K562 (cell line): Measurements from ENCODE around the gene ATG4C. TPM values are rescaled to one million over a fixed set of nuclear protein-coding genes. Genes with fewer than 3 reads are reported as not detected.
A peak's percentile ranks its signal among the peaks of the same experiment; 100 is the strongest.

Experiments
- ARID1B ChIP-seq: fragments of 450-650 bp; IDR thresholded peaks from 2 replicates; pipeline ENCODE4 v1.6.1; 2016; ENCODE audit warnings: antibody characterized with exemption, mild to moderate bottlenecking, inconsistent platforms
- BRD9 ChIP-seq: fragments of 450-650 bp; IDR thresholded peaks from 2 replicates; pipeline ENCODE4 v1.6.1; 2018; ENCODE audit warnings: low read depth; ENCODE audit not compliant: partially characterized antibody
- CBFA2T3 ChIP-seq: fragments of 450-650 bp; IDR thresholded peaks from 2 replicates; pipeline ENCODE4 v1.6.1; 2017
- CREB1 ChIP-seq, 2 experiments: sonication (generic) in 1 of 2; formaldehyde crosslinking in 1 of 2; IDR thresholded peaks; 2 replicates each; pipeline versions ENCODE4 v1.6.1 to v1.8.0; 2012 to 2022; ENCODE audit warnings: inconsistent platforms in 1 of 2, mild to moderate bottlenecking in 1 of 2, missing genetic modification reagents in 1 of 2, moderate library complexity in 1 of 2
- CTBP1 ChIP-seq: fragments of 450-650 bp; IDR thresholded peaks from 2 replicates; pipeline ENCODE4 v1.6.1; 2016; ENCODE audit warnings: borderline replicate concordance
- ELF1 ChIP-seq: fragments of 200-800 bp; sonication (Bioruptor generic); IDR thresholded peaks from 2 replicates; pipeline ENCODE4 v1.6.1; 2016; ENCODE audit warnings: missing genetic modification characterization, missing compliant biosample characterization
- EP400 ChIP-seq: fragments of 450-650 bp; IDR thresholded peaks from 2 replicates; pipeline ENCODE4 v1.6.1; 2017; ENCODE audit warnings: antibody characterized with exemption, mild to moderate bottlenecking, moderate library complexity
- FOXM1 ChIP-seq, 2 experiments: fragments of 450-650 bp in 1 of 2; sonication (generic) in 1 of 2; formaldehyde crosslinking in 1 of 2; IDR thresholded peaks; 2 replicates each; pipeline versions ENCODE4 v1.6.1 to v1.9.0; 2017 to 2022; ENCODE audit warnings: low read depth in 2 of 2, mild to moderate bottlenecking in 2 of 2, missing genetic modification reagents in 1 of 2, moderate library complexity in 1 of 2
- HMG20B ChIP-seq: fragments of 250-450 bp; sonication (Bioruptor Pico); IDR thresholded peaks from 2 replicates; pipeline ENCODE4 v1.5.0; 2021; ENCODE audit warnings: mild to moderate bottlenecking
- NCOR1 ChIP-seq: fragments of 450-650 bp; IDR thresholded peaks from 2 replicates; pipeline ENCODE4 v1.6.1; 2016; ENCODE audit warnings: mild to moderate bottlenecking, moderate library complexity
- NONO ChIP-seq, 2 experiments: fragments of 200-400 bp in 1 of 2; fragments of 450-650 bp in 1 of 2; formaldehyde crosslinking in 1 of 2; IDR thresholded peaks; 2 replicates each; pipeline ENCODE4 v1.6.1; 2017; ENCODE audit warnings: low read depth in 2 of 2, mild to moderate bottlenecking in 2 of 2, moderate library complexity in 2 of 2, low read length in 1 of 2
- PTRF ChIP-seq: fragments of 450-650 bp; IDR thresholded peaks from 2 replicates; pipeline ENCODE4 v1.6.1; 2016; ENCODE audit warnings: mild to moderate bottlenecking, missing genetic modification characterization, missing compliant biosample characterization
- SNRNP70 ChIP-seq: fragments of 200-400 bp; formaldehyde crosslinking; optimal IDR thresholded peaks from 2 replicates; pipeline ENCODE3; 2017; ENCODE audit warnings: low read depth, low read length
- TAL1 ChIP-seq: fragments of 450-650 bp; IDR thresholded peaks from 2 replicates; pipeline ENCODE4 v1.6.1; 2016; ENCODE audit warnings: mild to moderate bottlenecking
- TBP ChIP-seq: optimal IDR thresholded peaks from 2 replicates; pipeline ENCODE3; 2011; ENCODE audit warnings: low read depth, low read length, improper control_type of control experiment
- TEAD4 ChIP-seq, 2 experiments: sonication (generic) in 1 of 2; formaldehyde crosslinking in 1 of 2; IDR thresholded peaks; 2 replicates each; pipeline versions ENCODE4 v1.6.1 to v1.8.0; 2012 to 2022; ENCODE audit warnings: borderline replicate concordance in 1 of 2, inconsistent platforms in 1 of 2, low read length in 1 of 2, mild to moderate bottlenecking in 1 of 2, missing genetic modification reagents in 1 of 2
- ZBTB7A ChIP-seq: IDR thresholded peaks from 2 replicates; pipeline ENCODE4 v1.6.1; 2011; ENCODE audit warnings: low read depth, mild to moderate bottlenecking, low read length, moderate library complexity, borderline replicate concordance; ENCODE audit not compliant: control insufficient read depth
- ZNF239 ChIP-seq: fragments of 250-450 bp; sonication (Bioruptor Pico); IDR thresholded peaks from 2 replicates; pipeline ENCODE4 v1.4.0; 2020; ENCODE audit warnings: mild to moderate bottlenecking
- polyA plus RNA-seq, 8 experiments: library from polyadenylated mRNA; depleted of rRNA in 4 of 8; stranded (reverse) in 5 of 8; unstranded in 3 of 8; fragments of >200 nt; fragmentation: Nextera tagmentation in 2 of 8; fragmentation: Illumina TruSeq in 1 of 8; extraction: Ambion mirVana in 2 of 8; extraction: Trizol in 1 of 8; gene quantifications; 2 replicates each; pipeline versions ENCODE4 v1.2.1 to v1.2.3, GENCODE V29; 2011 to 2014; ENCODE audit warnings: inconsistent platforms in 1 of 8, missing spikeins in 1 of 8
- total RNA-seq, 7 experiments: library from RNA; depleted of rRNA in 6 of 7; stranded (reverse); fragments of >200 nt in 6 of 7; fragmentation: Illumina TruSeq in 2 of 7; extraction: Trizol in 2 of 7; gene quantifications; 2 replicates each; pipeline versions ENCODE4 v1.2.1 to v1.2.3, GENCODE V29; 2011 to 2021; ENCODE audit warnings: low replicate concordance in 1 of 7
- TF ChIP-seq, protein P1 (sequence below): fragments of 450-650 bp; IDR thresholded peaks from 2 replicates; pipeline ENCODE4 v1.6.1; 2018; ENCODE audit not compliant: partially characterized antibody
- TF ChIP-seq, protein P2 (sequence below): IDR thresholded peaks from 2 replicates; pipeline ENCODE4 v1.6.1; 2014; ENCODE audit warnings: antibody characterized with exemption
- TF ChIP-seq, protein P3 (sequence below): IDR thresholded peaks from 3 replicates; pipeline ENCODE4 v1.6.1; 2011; ENCODE audit warnings: borderline replicate concordance, mild to moderate bottlenecking; ENCODE audit not compliant: insufficient read length, insufficient read depth
- TF ChIP-seq, protein P4 (sequence below): fragments of 450-650 bp; IDR thresholded peaks from 2 replicates; pipeline ENCODE4 v1.6.1; 2016; ENCODE audit warnings: low read depth, mild to moderate bottlenecking, moderate library complexity

ATG4C gene
- total and polyA plus RNA-seq, 9 of the 15 experiments (the other 6 are each of a cell fraction or from before 2014, with no cell fraction given) = 7.6 to 35.8 (median 16.1) TPM

DNA sequence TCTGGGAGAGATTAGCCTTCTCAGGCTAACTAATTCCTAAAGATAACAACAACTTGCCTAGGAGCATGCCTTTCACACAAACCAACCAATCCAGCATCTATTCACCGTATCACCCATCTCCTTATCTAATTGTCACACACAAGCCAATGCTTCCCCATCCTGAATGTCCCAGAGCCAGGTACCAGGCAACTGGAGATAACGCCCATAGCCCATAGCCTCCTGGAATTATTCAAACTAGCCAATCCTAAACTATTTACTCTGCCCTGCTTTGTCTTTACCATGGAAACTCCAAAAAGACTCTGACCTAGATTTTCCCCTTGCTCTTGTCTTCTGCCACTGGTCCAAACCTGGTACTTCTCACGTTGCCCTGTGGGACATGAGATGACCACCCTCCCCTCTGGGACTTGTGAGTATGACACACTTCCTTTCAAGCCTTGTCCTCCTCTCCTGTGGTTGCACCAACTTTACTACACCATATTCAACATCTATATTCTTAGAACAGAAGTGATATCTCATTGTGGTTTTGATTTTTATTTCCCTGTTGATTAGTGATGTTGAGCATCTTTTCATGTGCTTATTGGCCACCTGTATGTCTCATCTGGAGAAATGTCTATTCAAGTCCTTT lies 8.8 kb upstream of the ATG4C start (continued):
- TF ChIP-seq, protein P1, sequence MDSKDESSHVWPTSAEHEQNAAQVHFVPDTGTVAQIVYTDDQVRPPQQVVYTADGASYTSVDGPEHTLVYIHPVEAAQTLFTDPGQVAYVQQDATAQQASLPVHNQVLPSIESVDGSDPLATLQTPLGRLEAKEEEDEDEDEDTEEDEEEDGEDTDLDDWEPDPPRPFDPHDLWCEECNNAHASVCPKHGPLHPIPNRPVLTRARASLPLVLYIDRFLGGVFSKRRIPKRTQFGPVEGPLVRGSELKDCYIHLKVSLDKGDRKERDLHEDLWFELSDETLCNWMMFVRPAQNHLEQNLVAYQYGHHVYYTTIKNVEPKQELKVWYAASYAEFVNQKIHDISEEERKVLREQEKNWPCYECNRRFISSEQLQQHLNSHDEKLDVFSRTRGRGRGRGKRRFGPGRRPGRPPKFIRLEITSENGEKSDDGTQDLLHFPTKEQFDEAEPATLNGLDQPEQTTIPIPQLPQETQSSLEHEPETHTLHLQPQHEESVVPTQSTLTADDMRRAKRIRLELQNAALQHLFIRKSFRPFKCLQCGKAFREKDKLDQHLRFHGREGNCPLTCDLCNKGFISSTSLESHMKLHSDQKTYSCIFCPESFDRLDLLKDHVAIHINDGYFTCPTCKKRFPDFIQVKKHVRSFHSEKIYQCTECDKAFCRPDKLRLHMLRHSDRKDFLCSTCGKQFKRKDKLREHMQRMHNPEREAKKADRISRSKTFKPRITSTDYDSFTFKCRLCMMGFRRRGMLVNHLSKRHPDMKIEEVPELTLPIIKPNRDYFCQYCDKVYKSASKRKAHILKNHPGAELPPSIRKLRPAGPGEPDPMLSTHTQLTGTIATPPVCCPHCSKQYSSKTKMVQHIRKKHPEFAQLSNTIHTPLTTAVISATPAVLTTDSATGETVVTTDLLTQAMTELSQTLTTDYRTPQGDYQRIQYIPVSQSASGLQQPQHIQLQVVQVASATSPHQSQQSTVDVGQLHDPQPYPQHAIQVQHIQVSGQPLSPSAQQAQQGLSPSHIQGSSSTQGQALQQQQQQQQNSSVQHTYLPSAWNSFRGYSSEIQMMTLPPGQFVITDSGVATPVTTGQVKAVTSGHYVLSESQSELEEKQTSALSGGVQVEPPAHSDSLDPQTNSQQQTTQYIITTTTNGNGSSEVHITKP = no peak
- TF ChIP-seq EP400 (no peak), CBFA2T3 (peak; percentile 49), ZNF239 (no peak), CTBP1 (peak; percentile 61; the same call in 1 of the 2 replicates), TAL1 (peak; percentile 31; the same call in 1 of the 2 replicates), CREB1 (IDR thresholded peaks at IDR 0.05) (no peak), CREB1 (CRISPR knock-in tag; IDR thresholded peaks at IDR 0.05) (no peak), NCOR1 (no peak), TEAD4 (IDR thresholded peaks at IDR 0.05; ENCODE audit: low read length) (peak; percentile 61; the same call in 1 of the 2 replicates), TEAD4 (CRISPR knock-in tag; IDR thresholded peaks at IDR 0.05; ENCODE audit: borderline replicate concordance) (no peak), NONO (IDR thresholded peaks at IDR 0.05; ENCODE audit: low read depth in 2 of 2, low read length in 1 of 2) (no peak), ARID1B (peak; percentile 50), HMG20B (CRISPR knock-in tag) (no peak), TBP (no peak), PTRF (tag) (no peak), SNRNP70 (no peak), FOXM1 (IDR thresholded peaks at IDR 0.05; ENCODE audit: low read depth) (peak; percentile 84), FOXM1 (CRISPR knock-in tag; IDR thresholded peaks at IDR 0.05; ENCODE audit: low read depth) (no peak), ZBTB7A (no peak), ELF1 (tag) (no peak), BRD9 (no peak)
- TF ChIP-seq, protein P2, sequence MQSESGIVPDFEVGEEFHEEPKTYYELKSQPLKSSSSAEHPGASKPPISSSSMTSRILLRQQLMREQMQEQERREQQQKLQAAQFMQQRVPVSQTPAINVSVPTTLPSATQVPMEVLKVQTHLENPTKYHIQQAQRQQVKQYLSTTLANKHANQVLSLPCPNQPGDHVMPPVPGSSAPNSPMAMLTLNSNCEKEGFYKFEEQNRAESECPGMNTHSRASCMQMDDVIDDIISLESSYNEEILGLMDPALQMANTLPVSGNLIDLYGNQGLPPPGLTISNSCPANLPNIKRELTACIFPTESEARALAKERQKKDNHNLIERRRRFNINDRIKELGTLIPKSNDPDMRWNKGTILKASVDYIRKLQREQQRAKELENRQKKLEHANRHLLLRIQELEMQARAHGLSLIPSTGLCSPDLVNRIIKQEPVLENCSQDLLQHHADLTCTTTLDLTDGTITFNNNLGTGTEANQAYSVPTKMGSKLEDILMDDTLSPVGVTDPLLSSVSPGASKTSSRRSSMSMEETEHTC = no peak
- TF ChIP-seq, protein P3, sequence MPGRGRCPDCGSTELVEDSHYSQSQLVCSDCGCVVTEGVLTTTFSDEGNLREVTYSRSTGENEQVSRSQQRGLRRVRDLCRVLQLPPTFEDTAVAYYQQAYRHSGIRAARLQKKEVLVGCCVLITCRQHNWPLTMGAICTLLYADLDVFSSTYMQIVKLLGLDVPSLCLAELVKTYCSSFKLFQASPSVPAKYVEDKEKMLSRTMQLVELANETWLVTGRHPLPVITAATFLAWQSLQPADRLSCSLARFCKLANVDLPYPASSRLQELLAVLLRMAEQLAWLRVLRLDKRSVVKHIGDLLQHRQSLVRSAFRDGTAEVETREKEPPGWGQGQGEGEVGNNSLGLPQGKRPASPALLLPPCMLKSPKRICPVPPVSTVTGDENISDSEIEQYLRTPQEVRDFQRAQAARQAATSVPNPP = no peak
- TF ChIP-seq, protein P4, sequence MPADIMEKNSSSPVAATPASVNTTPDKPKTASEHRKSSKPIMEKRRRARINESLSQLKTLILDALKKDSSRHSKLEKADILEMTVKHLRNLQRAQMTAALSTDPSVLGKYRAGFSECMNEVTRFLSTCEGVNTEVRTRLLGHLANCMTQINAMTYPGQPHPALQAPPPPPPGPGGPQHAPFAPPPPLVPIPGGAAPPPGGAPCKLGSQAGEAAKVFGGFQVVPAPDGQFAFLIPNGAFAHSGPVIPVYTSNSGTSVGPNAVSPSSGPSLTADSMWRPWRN = no peak
